IMR-90 (cell line): ENCODE data around the gene PEAK3. TPM values are rescaled to one million over a fixed set of nuclear protein-coding genes. Genes with fewer than 3 reads are reported as not detected.

Source experiments
- ATAC-seq: fragments of 200-7000 bp; cut with Tn5 transposase; 2 replicates; pipeline ENCODE4 v1.9.1; 2020; ENCODE audit warnings: low read depth, mild to moderate bottlenecking, moderate library complexity
- BruUV-seq: library from RNA; stranded (reverse); fragments of 400-500 nt; replicated peaks from 2 replicates; lab custom pipeline; 2021; lab: Mats Ljungman, UMichigan
- CTCF ChIA-PET: fragments of 300-600 bp; formaldehyde crosslinking; extraction: SDS; loops from one replicate; lab custom pipeline; 2021; ENCODE audit warnings: antibody characterized with exemption; lab: Yijun Ruan, JAX
- POLR2A ChIA-PET: fragments of 300-600 bp; sonication (Branson Sonifier 250); formaldehyde crosslinking; loops from one replicate; lab custom pipeline; 2022; ENCODE audit warnings: antibody characterized with exemption; ENCODE audit not compliant: unreplicated experiment; lab: Charles Lee
- DNase-seq: peaks from one replicate; pipeline ENCODE4 v3.0.0; 2013
- H2AFZ ChIP-seq: replicated peaks from 2 replicates; pipeline ENCODE3; 2013; ENCODE audit warnings: low read length, mild to moderate bottlenecking; ENCODE audit not compliant: poor library complexity
- H2AK5ac ChIP-seq: 2 replicates; pipeline ENCODE4 v1.6.1; 2013; ENCODE audit warnings: low read depth, low read length, inconsistent platforms
- H2AK9ac ChIP-seq: replicated peaks from 2 replicates; pipeline ENCODE3; 2013; ENCODE audit warnings: mild to moderate bottlenecking, low read depth, low read length, moderate library complexity; ENCODE audit not compliant: poor library complexity
- H2BK120ac ChIP-seq: 2 replicates; pipeline ENCODE4 v1.6.1; 2013; ENCODE audit warnings: low read depth, low read length, inconsistent platforms
- H2BK15ac ChIP-seq: 3 replicates; pipeline ENCODE4 v1.6.1; 2013; ENCODE audit warnings: low read depth, low read length, inconsistent platforms
- H2BK20ac ChIP-seq: 2 replicates; pipeline ENCODE4 v1.6.1; 2013; ENCODE audit warnings: low read depth, mild to moderate bottlenecking, inconsistent platforms, low read length, moderate library complexity
- H2BK5ac ChIP-seq: 2 replicates; pipeline ENCODE4 v1.6.1; 2013; ENCODE audit warnings: mild to moderate bottlenecking, low read depth, low read length, inconsistent platforms; ENCODE audit not compliant: poor library complexity, severe bottlenecking
- H3K14ac ChIP-seq: replicated peaks from 2 replicates; pipeline ENCODE4 v1.6.1; 2013; ENCODE audit warnings: low read depth, low read length, inconsistent platforms
- H3K18ac ChIP-seq: 2 replicates; pipeline ENCODE4 v1.6.1; 2013; ENCODE audit warnings: low read depth, low read length, control low read depth
- H3K23ac ChIP-seq: 2 replicates; pipeline ENCODE4 v1.6.1; 2013; ENCODE audit warnings: low read depth, low read length, inconsistent platforms
- H3K27ac ChIP-seq: 2 replicates; pipeline ENCODE4 v1.5.1; 2013; ENCODE audit warnings: mild to moderate bottlenecking, control low read depth, low read length; ENCODE audit not compliant: insufficient read depth
- H3K27me3 ChIP-seq: 2 replicates; pipeline ENCODE4 v1.6.1; 2013; ENCODE audit warnings: low read length; ENCODE audit not compliant: control insufficient read depth, insufficient read depth
- H3K36me3 ChIP-seq: 2 replicates; pipeline ENCODE4 v1.6.1; 2013; ENCODE audit warnings: low read length, mixed read lengths; ENCODE audit not compliant: control insufficient read depth, insufficient read depth
- H3K4ac ChIP-seq: 2 replicates; pipeline ENCODE4 v1.6.1; 2013; ENCODE audit warnings: low read depth, low read length, inconsistent platforms
- H3K4me1 ChIP-seq: 2 replicates; pipeline ENCODE4 v1.6.1; 2013; ENCODE audit warnings: low read length, mixed read lengths; ENCODE audit not compliant: control insufficient read depth, insufficient read depth
- H3K4me2 ChIP-seq: 2 replicates; pipeline ENCODE4 v1.6.1; 2013; ENCODE audit warnings: low read depth, mild to moderate bottlenecking, control low read depth, low read length, moderate library complexity
- H3K4me3 ChIP-seq: 2 replicates; pipeline ENCODE4 v1.5.1; 2013; ENCODE audit warnings: low read depth, mild to moderate bottlenecking, control low read depth, low read length, moderate library complexity; ENCODE audit not compliant: insufficient read depth
- H3K56ac ChIP-seq: 2 replicates; pipeline ENCODE4 v1.6.1; 2013; ENCODE audit warnings: low read length, inconsistent platforms; ENCODE audit not compliant: insufficient read depth; ENCODE audit errors: extremely low read depth
- H3K79me1 ChIP-seq, 2 experiments: 2 replicates each; pipeline ENCODE4 v1.6.1; 2013; ENCODE audit warnings: low read length in 2 of 2, inconsistent platforms in 1 of 2, low read depth in 1 of 2
- H3K9ac ChIP-seq: 2 replicates; pipeline ENCODE4 v1.6.1; 2013; ENCODE audit warnings: low read depth, low read length, control low read depth
- H3K9me1 ChIP-seq: 2 replicates; pipeline ENCODE4 v1.6.1; 2013; ENCODE audit warnings: low read length, inconsistent platforms; ENCODE audit not compliant: insufficient read depth
- H3K9me3 ChIP-seq: 2 replicates; pipeline ENCODE4 v1.6.1; 2013; ENCODE audit warnings: low read length; ENCODE audit not compliant: control insufficient read depth, insufficient read depth
- H4K20me1 ChIP-seq: 2 replicates; pipeline ENCODE4 v1.6.1; 2013; ENCODE audit warnings: low read length, inconsistent platforms; ENCODE audit not compliant: insufficient read depth
- H4K5ac ChIP-seq: 2 replicates; pipeline ENCODE4 v1.6.1; 2013; ENCODE audit warnings: mild to moderate bottlenecking, low read depth, low read length, control low read depth
- H4K8ac ChIP-seq, 2 experiments: 2 replicates each; pipeline ENCODE4 v1.6.1; 2013; ENCODE audit warnings: low read depth in 2 of 2, low read length in 2 of 2, control low read depth in 1 of 2, inconsistent platforms in 1 of 2
- H4K91ac ChIP-seq: 2 replicates; pipeline ENCODE4 v1.6.1; 2013; ENCODE audit warnings: low read depth, low read length, inconsistent platforms; ENCODE audit not compliant: insufficient read depth
- BHLHE40 ChIP-seq: fragments of 150-350 bp; IDR thresholded peaks from 2 replicates; pipeline ENCODE4 v1.6.1; 2016; ENCODE audit warnings: mild to moderate bottlenecking, low read depth, low read length
- CEBPB ChIP-seq: IDR thresholded peaks from 2 replicates; pipeline ENCODE4 v1.6.1; 2012; ENCODE audit warnings: low read depth, low read length, improper control_type of control experiment
- CHD1 ChIP-seq: IDR thresholded peaks from 2 replicates; pipeline ENCODE4 v1.6.1; 2012; ENCODE audit warnings: low read depth, low read length, improper control_type of control experiment
- ELK1 ChIP-seq: fragments of 150-350 bp; IDR thresholded peaks from 2 replicates; pipeline ENCODE4 v1.6.1; 2016; ENCODE audit warnings: low read depth, mild to moderate bottlenecking, low read length, moderate library complexity, borderline replicate concordance
- FOS ChIP-seq: fragments of 150-350 bp; IDR thresholded peaks from 2 replicates; pipeline ENCODE4 v1.6.1; 2016; ENCODE audit warnings: low read depth, low read length
- MAFK ChIP-seq: IDR thresholded peaks from 2 replicates; pipeline ENCODE4 v1.6.1; 2012; ENCODE audit warnings: low read depth, low read length, improper control_type of control experiment
- MAZ ChIP-seq: IDR thresholded peaks from 2 replicates; pipeline ENCODE4 v1.6.1; 2012; ENCODE audit warnings: low read depth, mild to moderate bottlenecking, low read length, improper control_type of control experiment, moderate library complexity, borderline replicate concordance
- MXI1 ChIP-seq: IDR thresholded peaks from 2 replicates; pipeline ENCODE4 v1.6.1; 2012; ENCODE audit warnings: low read depth, mild to moderate bottlenecking, low read length, moderate library complexity, borderline replicate concordance
- POLR2A ChIP-seq: IDR thresholded peaks from 2 replicates; pipeline ENCODE4 v1.6.1; 2012; ENCODE audit warnings: mild to moderate bottlenecking, low read depth, low read length
- RAD21 ChIP-seq: IDR thresholded peaks from 2 replicates; pipeline ENCODE4 v1.6.1; 2012; ENCODE audit warnings: low read length, improper control_type of control experiment
- RCOR1 ChIP-seq: IDR thresholded peaks from 2 replicates; pipeline ENCODE4 v1.6.1; 2012; ENCODE audit warnings: mild to moderate bottlenecking, low read length, improper control_type of control experiment; ENCODE audit not compliant: insufficient replicate concordance
- RFX5 ChIP-seq: IDR thresholded peaks from 2 replicates; pipeline ENCODE4 v1.8.0; 2012; ENCODE audit warnings: low read depth, mild to moderate bottlenecking, low read length, moderate library complexity
- SMC3 ChIP-seq: fragments of 150-350 bp; IDR thresholded peaks from 2 replicates; pipeline ENCODE4 v1.6.1; 2016; ENCODE audit warnings: low read depth, mild to moderate bottlenecking, antibody characterized with exemption, low read length, moderate library complexity
- WGBS, 2 experiments: methylation state at CpG; one replicate each; pipeline versions ENCODE4 v1.1.5 to v1.1.7; 2013; ENCODE audit warnings: missing lambda C conversion rate in 2 of 2; ENCODE audit not compliant: insufficient read length in 1 of 2; ENCODE audit errors: extremely low coverage in 2 of 2; 5-methylcytosine and 5-hydroxymethylcytosine counted together
- dilution Hi-C: fragments of 300-500 bp; cut with HindIII; formaldehyde crosslinking; loops from one replicate; pipeline ENCODE4 v1.14.3; 2018; ENCODE audit warnings: low sequenced_read_pairs; ENCODE audit not compliant: unreplicated experiment
- in situ Hi-C: fragments of 300-500 bp; cut with MboI; formaldehyde crosslinking; loops from 3 replicates; pipeline ENCODE4 v1.14.3; 2019; ENCODE audit warnings: low sequenced_read_pairs, inconsistent platforms, mixed read lengths
- intact Hi-C: fragments of 100-400 bp; cut with micrococcal nuclease; formaldehyde crosslinking; loops from 2 replicates; pipeline ENCODE4 v1.10.0; 2022
- polyA plus RNA-seq, 3 experiments: library from polyadenylated mRNA; depleted of rRNA; stranded (reverse); fragments of >200 nt; gene quantifications; 2 replicates each; pipeline ENCODE4 v1.2.3, GENCODE V29; 2012; ENCODE audit warnings: low replicate concordance in 1 of 3
- total RNA-seq: library from RNA; depleted of rRNA; stranded (reverse); fragments of >200 nt; gene quantifications from 2 replicates; pipeline ENCODE4 v1.2.3, GENCODE V29; 2012
- TF ChIP-seq, protein P1 (sequence below): fragments of 150-350 bp; IDR thresholded peaks from 2 replicates; pipeline ENCODE4 v1.6.1; 2017; ENCODE audit warnings: mild to moderate bottlenecking, antibody characterized with exemption, low read length, low read depth
- TF ChIP-seq, protein P2 (sequence below): conservative IDR thresholded peaks from 2 replicates; pipeline ENCODE4 v1.5.1; 2012; ENCODE audit warnings: mild to moderate bottlenecking, low read depth, low read length, improper control_type of control experiment

The PEAK3 gene
- total and polyA plus RNA-seq, 2 of the 4 experiments (the other 2 are of a cell fraction), result under 0.01 to 0.09 TPM

- Histone ChIP-seq H2BK15ac (no peak overlapping the region), H3K27me3 (peaks cover 46% of the 10 kb centered on the region), H4K91ac (no peak overlapping the region), H3K79me1 (no peaks in the 10 kb centered on the region), H2BK20ac (no peak overlapping the region), H2AFZ (no peak overlapping the region), H4K20me1 (0 out of 2 replicates have a peak, but pooled peaks cover 2% of the 10 kb centered on the region), H3K9me3 (no peaks in the 10 kb centered on the region; the same call in 1 of the 2 replicates), H3K4me1 (peaks cover 4% of the 10 kb centered on the region; the same call in 1 of the 2 replicates), H3K18ac (no peak overlapping the region), H3K4me3 (no peak overlapping the region), H3K23ac (no peak overlapping the region), H3K36me3 (no peaks in the 10 kb centered on the region), H3K4me2 (no peak overlapping the region), H3K9me1 (no peaks in the 10 kb centered on the region), H3K4ac (no peak overlapping the region), H3K9ac (no peak overlapping the region), H3K27ac (no peak overlapping the region), H2AK5ac (no peak overlapping the region), H3K56ac (no peak overlapping the region), H2BK120ac (no peak overlapping the region), H4K5ac (no peak overlapping the region), H3K14ac (no peak overlapping the region), H2BK5ac (no peak overlapping the region), H2AK9ac (peak overlapping the region; percentile 13), H4K8ac (no peak overlapping the region)
- WGBS, 2 experiments, result 77% methylated on average over 15 of the region's 26 CpGs; no CpG with 5 or more reads in 1 of the 2 experiments
- dilution Hi-C loops (no loop called here), intact Hi-C loops (no loop called here), in situ Hi-C loops (no loop called here)
- BruUV-seq, result no TSS peak
- CTCF ChIA-PET, result interaction anchor here (0.6 kb wide), 1 partner anchor 29 kb away, joined by 5 read pairs; no protein-coding TSS in a partner anchor
- ATAC-seq (no peak), DNase-seq (no peak)
- no peak for TF ChIP-seq BHLHE40
- no peak for TF ChIP-seq CHD1
- no peak for TF ChIP-seq SMC3
- no peak for TF ChIP-seq RCOR1
- no peak for TF ChIP-seq MXI1
- TF ChIP-seq ELK1, result no peak
- TF ChIP-seq, protein P1, sequence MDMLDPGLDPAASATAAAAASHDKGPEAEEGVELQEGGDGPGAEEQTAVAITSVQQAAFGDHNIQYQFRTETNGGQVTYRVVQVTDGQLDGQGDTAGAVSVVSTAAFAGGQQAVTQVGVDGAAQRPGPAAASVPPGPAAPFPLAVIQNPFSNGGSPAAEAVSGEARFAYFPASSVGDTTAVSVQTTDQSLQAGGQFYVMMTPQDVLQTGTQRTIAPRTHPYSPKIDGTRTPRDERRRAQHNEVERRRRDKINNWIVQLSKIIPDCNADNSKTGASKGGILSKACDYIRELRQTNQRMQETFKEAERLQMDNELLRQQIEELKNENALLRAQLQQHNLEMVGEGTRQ, result no peak
- no peak for TF ChIP-seq MAFK
- no peak for TF ChIP-seq RAD21
- TF ChIP-seq CEBPB, result no peak
- TF ChIP-seq RFX5, result no peak
- no peak for TF ChIP-seq POLR2A
- no peak for TF ChIP-seq MAZ
- TF ChIP-seq, protein P2, sequence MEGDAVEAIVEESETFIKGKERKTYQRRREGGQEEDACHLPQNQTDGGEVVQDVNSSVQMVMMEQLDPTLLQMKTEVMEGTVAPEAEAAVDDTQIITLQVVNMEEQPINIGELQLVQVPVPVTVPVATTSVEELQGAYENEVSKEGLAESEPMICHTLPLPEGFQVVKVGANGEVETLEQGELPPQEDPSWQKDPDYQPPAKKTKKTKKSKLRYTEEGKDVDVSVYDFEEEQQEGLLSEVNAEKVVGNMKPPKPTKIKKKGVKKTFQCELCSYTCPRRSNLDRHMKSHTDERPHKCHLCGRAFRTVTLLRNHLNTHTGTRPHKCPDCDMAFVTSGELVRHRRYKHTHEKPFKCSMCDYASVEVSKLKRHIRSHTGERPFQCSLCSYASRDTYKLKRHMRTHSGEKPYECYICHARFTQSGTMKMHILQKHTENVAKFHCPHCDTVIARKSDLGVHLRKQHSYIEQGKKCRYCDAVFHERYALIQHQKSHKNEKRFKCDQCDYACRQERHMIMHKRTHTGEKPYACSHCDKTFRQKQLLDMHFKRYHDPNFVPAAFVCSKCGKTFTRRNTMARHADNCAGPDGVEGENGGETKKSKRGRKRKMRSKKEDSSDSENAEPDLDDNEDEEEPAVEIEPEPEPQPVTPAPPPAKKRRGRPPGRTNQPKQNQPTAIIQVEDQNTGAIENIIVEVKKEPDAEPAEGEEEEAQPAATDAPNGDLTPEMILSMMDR, result no peak
- no peak for TF ChIP-seq FOS
- POLR2A ChIA-PET, result no interaction called here
These were observed 21.3 kb upstream of the PEAK3 start for GRCh38 chr19:2303211-2303798.
